ENCODE measurements around the gene MAF. TPM values are rescaled to one million over a fixed set of nuclear protein-coding genes. Genes with fewer than 3 reads are reported as not detected.

The MAF gene
- total RNA-seq, 1 donor from 2014 or later = 14.5 TPM

GRCh38 chr16:79601931-79602627 lies 1.5 kb upstream of the MAF start:
- Mint-ChIP-seq H3K9me3 (ENCODE audit: low read depth) (no peaks in the 10 kb centered on the region), H3K4me3 (ENCODE audit: unreplicated experiment) (peak overlapping the region; percentile 94), H3K36me3 (ENCODE audit: low read depth) (no peaks in the 10 kb centered on the region), H3K4me1 (ENCODE audit: low read depth) (peaks cover 41% of the 10 kb centered on the region), H3K27ac (ENCODE audit: unreplicated experiment) (peak overlapping the region; percentile 96), H3K27me3 (ENCODE audit: low read depth) (no peaks in the 10 kb centered on the region)
- peak; percentile 98 for TF ChIP-seq CTCF (IDR thresholded peaks at IDR 0.05)
- no peak for DNase-seq (ENCODE audit: low spot score)

- no peaks in the 10 kb centered on the region for H3K27me3 Mint-ChIP-seq (ENCODE audit: low read depth)
- H3K9me3 Mint-ChIP-seq (ENCODE audit: low read depth) = no peaks in the 10 kb centered on the region
- DNase-seq (ENCODE audit: low spot score) = no peak
- peak overlapping the region; percentile 96 for H3K27ac Mint-ChIP-seq (ENCODE audit: unreplicated experiment)
- H3K4me1 Mint-ChIP-seq (ENCODE audit: low read depth) = peaks cover 43% of the 10 kb centered on the region
- TF ChIP-seq CTCF (IDR thresholded peaks at IDR 0.05) = no peak
- peak overlapping the region; percentile 94 for H3K4me3 Mint-ChIP-seq (ENCODE audit: unreplicated experiment)
- no peaks in the 10 kb centered on the region for H3K36me3 Mint-ChIP-seq (ENCODE audit: low read depth)
These were observed 774 bp upstream of the MAF start for GRCh38 chr16:79601092-79601930.

- peak; percentile 10 for TF ChIP-seq CTCF (IDR thresholded peaks at IDR 0.05)
- H3K4me3 Mint-ChIP-seq (ENCODE audit: unreplicated experiment) = peak overlapping the region; percentile 94
- DNase-seq (ENCODE audit: low spot score) = no peak
- no peaks in the 10 kb centered on the region for H3K9me3 Mint-ChIP-seq (ENCODE audit: low read depth)
- H3K36me3 Mint-ChIP-seq (ENCODE audit: low read depth) = no peaks in the 10 kb centered on the region
- H3K27me3 Mint-ChIP-seq (ENCODE audit: low read depth) = no peaks in the 10 kb centered on the region
- peaks cover 45% of the 10 kb centered on the region for H3K4me1 Mint-ChIP-seq (ENCODE audit: low read depth)
- peak overlapping the region; percentile 96 for H3K27ac Mint-ChIP-seq (ENCODE audit: unreplicated experiment)
These were observed 500 bp downstream of the MAF start for GRCh38 chr16:79599837-79600637.

GRCh38 chr16:79599256-79599836 lies 1.2 kb downstream of the MAF start:
- H3K36me3 Mint-ChIP-seq (ENCODE audit: low read depth) = no peaks in the 10 kb centered on the region
- no peak for DNase-seq (ENCODE audit: low spot score)
- H3K4me3 Mint-ChIP-seq (ENCODE audit: unreplicated experiment) = peak overlapping the region; percentile 89
- no peaks in the 10 kb centered on the region for H3K9me3 Mint-ChIP-seq (ENCODE audit: low read depth)
- TF ChIP-seq CTCF (IDR thresholded peaks at IDR 0.05) = no peak
- peaks cover 48% of the 10 kb centered on the region for H3K4me1 Mint-ChIP-seq (ENCODE audit: low read depth)
- peak overlapping the region; percentile 86 for H3K27ac Mint-ChIP-seq (ENCODE audit: unreplicated experiment)
- H3K27me3 Mint-ChIP-seq (ENCODE audit: low read depth) = no peaks in the 10 kb centered on the region
